Stromal cell of bone marrow (primary cell): ENCODE measurements around the gene SAG.

Experiments used
- DNase-seq: peaks from one replicate; pipeline ENCODE4 v3.0.0-alpha.2; 2012; ENCODE audit warnings: low read depth

Gene SAG

GRCh38 chr2:233380995-233381637 lies 73.5 kb downstream of the SAG start:
- no peak for DNase-seq

DNA sequence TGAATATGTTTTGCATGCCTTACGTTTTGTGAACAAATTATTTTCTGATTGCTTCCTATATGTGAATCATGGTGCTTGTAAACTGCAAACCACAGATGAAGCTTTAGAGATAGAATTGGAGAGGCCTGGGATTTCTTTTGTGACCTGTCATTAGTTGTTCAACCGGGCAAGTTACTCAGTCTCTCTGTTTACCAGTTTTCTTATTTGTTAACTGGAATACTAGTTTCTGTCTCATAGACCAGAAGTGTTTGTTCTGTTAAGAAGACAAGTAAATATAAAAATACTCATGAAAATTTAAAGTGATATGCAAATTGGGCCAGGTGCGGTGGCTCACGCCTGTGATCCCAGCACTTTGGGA lies 74.0 kb downstream of the SAG start:
- no peak for DNase-seq

DNA sequence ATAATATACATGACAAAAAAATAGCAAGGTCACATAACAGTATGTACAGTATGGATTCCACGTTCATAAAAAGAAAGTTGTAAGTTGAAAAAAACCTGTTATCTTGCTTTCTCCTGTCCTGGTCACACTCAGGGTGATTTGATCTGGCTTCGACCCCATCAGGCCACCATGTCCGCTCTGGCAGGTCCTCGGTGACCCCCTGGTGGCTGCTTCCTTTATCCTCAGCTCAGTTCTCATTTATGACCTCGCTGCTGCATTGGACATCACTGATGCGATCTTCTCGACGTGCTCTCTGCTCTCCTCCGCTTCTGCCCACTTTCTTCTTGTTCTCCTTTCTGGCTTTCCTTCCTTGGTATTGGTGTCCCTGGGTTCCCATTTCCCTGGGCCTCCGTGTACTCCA lies 76.4 kb downstream of the SAG start:
- no peak for DNase-seq

GRCh38 chr2:233384811-233385488 lies 77.3 kb downstream of the SAG start:
- no peak for DNase-seq

DNA sequence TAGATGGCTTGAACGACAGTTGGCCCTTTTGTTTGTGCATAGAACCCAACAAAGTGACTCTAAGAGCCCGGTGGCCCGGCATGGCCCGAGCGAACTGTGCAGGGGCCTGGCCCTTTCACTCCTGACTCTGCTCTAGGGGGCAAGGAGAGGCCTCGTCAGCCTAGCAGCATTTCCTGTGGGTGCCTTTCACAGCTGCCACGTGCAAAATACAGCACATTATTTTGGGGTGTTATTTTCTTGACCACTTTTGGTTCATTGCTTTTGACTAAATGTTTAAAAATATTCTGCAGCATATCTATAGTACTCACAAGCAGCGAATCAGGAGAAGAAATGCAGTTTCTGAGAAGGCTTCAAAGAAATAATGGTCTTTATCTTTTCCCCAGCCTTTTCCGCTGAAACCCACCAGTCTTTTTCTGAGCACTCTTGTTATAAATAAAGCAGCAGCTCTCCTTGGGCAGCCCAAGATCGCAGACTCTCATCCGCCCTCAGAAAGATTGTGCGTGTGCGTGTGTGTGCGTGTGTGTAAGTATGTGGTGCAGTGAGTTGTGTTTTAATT lies 78.0 kb downstream of the SAG start:
- DNase-seq, result no peak

DNA sequence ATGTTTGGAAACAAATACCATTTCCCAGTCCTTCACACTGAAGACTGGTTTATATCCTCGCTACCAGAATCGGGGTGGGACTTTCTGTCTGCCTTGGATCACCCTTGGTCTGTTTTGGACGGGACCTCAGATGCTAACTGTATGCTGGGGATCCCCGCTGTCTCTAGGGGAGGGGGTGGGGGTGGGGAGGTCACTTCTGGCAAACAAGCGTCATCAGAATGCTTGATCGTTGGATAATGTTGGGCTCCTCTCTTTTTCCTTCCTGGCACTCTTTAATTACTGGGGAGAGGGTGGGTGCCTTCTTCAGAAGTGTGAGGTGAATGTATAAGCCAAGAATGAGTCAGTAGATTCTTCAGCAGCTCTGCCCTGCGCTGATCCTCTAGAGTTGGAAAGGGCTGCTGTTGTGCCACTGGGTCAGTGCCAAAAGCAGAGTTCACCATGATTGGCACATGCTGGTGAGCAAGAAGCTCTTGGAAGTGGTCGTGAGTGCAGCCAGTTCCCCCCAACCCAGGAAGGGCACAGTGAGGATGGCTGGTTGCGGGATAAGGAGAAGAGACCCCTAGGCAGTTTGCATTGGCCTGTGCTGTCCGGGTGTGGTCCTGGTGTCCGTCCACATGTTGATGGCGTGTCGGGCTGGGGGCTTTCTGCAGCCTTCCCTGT lies 78.9 kb downstream of the SAG start:
- DNase-seq, result no peak

DNA sequence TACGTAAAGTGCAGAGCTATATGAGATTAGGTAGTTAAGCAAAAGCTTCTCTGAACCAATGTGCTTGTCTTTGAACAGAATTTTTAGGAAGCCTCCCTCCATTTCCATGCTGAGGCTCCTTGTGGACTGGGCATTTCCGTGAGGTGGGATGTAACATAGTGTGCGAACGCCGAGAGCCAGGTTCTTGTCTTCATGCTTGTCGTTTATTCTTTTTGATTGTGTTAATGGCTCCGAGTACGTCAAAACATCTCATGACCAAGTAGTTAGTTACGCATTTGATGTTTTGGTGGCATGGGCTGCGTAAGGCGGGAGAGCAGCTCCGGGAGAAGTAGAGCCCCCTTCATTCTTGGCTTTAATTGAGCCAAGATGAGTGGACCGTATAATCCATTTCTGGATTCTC lies 79.6 kb downstream of the SAG start:
- no peak for DNase-seq

- peak; percentile 91 for DNase-seq
Measured at GRCh38 chr2:233387667-233388528, 80.3 kb downstream of the SAG start.

- DNase-seq, result no peak
Measured at GRCh38 chr2:233389601-233390125, 82.0 kb downstream of the SAG start.

- DNase-seq, result no peak
Measured at GRCh38 chr2:233395687-233396086, 88.1 kb downstream of the SAG start.
